Effector memory CD4-positive, alpha-beta T cell (primary cell): Measurements from ENCODE around the gene ALOX5.
"Not testable (repeated sequence)": the region's sequence is repeated elsewhere in the genome, so short reads cannot be mapped to it uniquely, and the experiment has no call there.

Source experiments
- DNase-seq, 3 donors: peaks; one replicate each; pipeline ENCODE4 v3.0.0-alpha.2; 2020
- H3K27ac ChIP-seq: 2 replicates; pipeline ENCODE4 v1.7.0; 2013; ENCODE audit warnings: mild to moderate bottlenecking, low read length, moderate library complexity; ENCODE audit not compliant: insufficient read depth, poor library complexity, severe bottlenecking
- H3K27me3 ChIP-seq: replicated peaks from 2 replicates; pipeline ENCODE4 v1.7.0; 2013; ENCODE audit warnings: mild to moderate bottlenecking, low read length; ENCODE audit not compliant: insufficient read depth, control insufficient read depth, poor library complexity, severe bottlenecking
- H3K36me3 ChIP-seq: 2 replicates; pipeline ENCODE4 v1.7.0; 2013; ENCODE audit warnings: mild to moderate bottlenecking, low read length, moderate library complexity; ENCODE audit not compliant: control insufficient read depth, insufficient read depth
- H3K4me1 ChIP-seq: 2 replicates; pipeline ENCODE4 v1.7.0; 2013; ENCODE audit warnings: low read length, mild to moderate bottlenecking; ENCODE audit not compliant: control insufficient read depth, insufficient read depth, poor library complexity, severe bottlenecking
- H3K4me3 ChIP-seq: 2 replicates; pipeline ENCODE4 v1.7.0; 2013; ENCODE audit warnings: low read length, low read depth, mild to moderate bottlenecking; ENCODE audit not compliant: insufficient read depth, poor library complexity, severe bottlenecking
- H3K9me3 ChIP-seq: 2 replicates; pipeline ENCODE4 v1.7.0; 2013; ENCODE audit warnings: mild to moderate bottlenecking, low read length, moderate library complexity; ENCODE audit not compliant: control insufficient read depth

ALOX5 gene

DNA sequence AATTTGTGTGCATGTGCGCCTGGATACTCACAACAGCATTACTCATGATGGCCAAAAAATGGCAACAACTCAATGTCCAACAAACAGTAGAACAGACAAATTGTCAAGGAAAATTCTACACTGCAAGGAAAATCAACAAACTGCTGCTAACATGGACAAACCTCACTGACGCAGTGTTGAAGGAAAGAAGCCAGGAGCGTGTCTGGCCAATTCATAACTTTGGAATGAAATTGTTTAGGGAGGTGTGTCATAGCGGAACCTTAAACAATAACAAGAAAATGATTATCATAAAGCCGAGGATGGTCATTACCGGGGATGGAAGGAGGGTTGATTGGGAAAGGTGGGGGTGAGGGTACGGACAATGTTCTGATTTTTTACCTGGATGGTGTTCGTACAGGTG, 29.1 kb downstream of the ALOX5 start:
- no peaks in the 10 kb centered on the region for H3K4me1 ChIP-seq
- H3K27me3 ChIP-seq: no peaks in the 10 kb centered on the region
- H3K36me3 ChIP-seq: no peaks in the 10 kb centered on the region
- no peaks in the 10 kb centered on the region for H3K9me3 ChIP-seq
- no peak for DNase-seq
- H3K27ac ChIP-seq: no peak overlapping the region
- no peak overlapping the region for H3K4me3 ChIP-seq

DNA sequence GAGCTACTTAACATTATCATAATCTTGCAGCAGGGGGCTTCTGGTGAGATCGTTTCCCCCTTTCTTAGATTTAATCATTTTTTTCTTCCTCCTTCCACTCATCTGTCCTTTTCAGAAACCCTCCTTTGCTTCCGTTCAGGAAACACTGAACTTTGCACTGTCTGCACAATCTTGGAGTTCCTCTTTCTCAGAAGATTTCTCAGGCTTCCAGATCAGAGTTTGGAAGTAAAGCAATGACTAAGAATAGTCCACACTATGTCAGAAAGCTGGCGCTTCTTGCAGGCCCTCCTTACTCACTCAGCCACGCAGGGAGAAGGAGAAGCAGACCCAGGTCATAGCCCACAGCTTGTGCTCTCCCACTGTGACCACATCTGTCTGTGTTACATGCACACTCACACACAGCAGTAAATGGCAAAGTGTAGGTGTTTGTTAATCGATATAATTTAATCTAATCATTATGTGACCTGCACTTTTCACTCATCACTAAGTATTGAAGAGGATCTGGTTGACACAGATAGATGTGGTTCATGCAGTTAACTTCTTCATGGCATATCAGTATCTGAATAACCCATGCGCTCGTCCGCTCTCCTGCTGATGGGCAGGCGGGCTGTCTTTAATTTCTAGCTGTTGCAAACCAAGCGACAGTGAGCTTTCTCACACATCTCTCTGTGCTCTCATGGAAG, 30.2 kb downstream of the ALOX5 start:
- no peaks in the 10 kb centered on the region for H3K9me3 ChIP-seq
- no peaks in the 10 kb centered on the region for H3K36me3 ChIP-seq
- H3K27ac ChIP-seq: no peak overlapping the region
- DNase-seq: no peak
- H3K27me3 ChIP-seq: no peaks in the 10 kb centered on the region
- no peak overlapping the region for H3K4me3 ChIP-seq
- H3K4me1 ChIP-seq: no peaks in the 10 kb centered on the region

DNA sequence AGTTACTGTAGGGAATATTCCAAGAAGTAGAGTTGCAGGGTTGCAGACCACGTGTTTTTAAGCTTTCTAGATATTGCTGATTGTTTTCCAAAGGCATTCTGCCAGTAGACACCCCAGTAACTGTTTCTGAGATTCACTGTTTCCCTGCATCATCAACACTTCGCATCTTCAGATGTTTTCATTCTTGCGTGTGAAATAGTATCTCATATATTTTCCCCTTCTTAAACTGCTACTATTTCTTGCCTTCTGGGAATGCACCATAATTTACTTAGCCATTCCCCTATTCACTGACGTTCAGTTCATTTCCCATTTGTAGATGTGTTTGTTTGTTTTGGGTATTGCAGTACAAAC, 30.7 kb downstream of the ALOX5 start:
- no peak for DNase-seq
- no peak overlapping the region for H3K4me3 ChIP-seq
- no peaks in the 10 kb centered on the region for H3K4me1 ChIP-seq
- no peaks in the 10 kb centered on the region for H3K27me3 ChIP-seq
- no peak overlapping the region for H3K27ac ChIP-seq
- H3K36me3 ChIP-seq: no peaks in the 10 kb centered on the region
- no peaks in the 10 kb centered on the region for H3K9me3 ChIP-seq

DNA sequence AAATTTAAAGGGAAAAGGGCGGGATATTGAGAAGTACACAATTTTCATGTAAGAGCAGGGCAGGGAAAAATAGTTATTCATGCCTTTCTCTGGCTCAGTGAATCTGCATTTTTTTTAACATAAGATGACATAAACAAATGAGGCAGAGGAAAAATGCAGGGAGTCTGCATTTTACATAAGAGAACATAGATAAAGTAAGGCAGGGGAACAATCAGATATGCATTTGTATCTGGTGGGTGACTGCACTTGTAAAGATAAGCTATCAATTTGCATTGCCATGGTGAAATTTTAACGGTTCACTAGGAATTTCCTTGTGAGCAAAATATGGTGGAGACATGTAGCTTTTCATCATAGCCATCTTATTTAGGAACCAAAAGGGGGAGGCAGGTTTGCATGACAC, 33.5 kb downstream of the ALOX5 start:
- H3K4me1 ChIP-seq: no peaks in the 10 kb centered on the region
- H3K9me3 ChIP-seq: no peaks in the 10 kb centered on the region
- no peaks in the 10 kb centered on the region for H3K27me3 ChIP-seq
- DNase-seq: no peak
- no peak overlapping the region for H3K4me3 ChIP-seq
- H3K36me3 ChIP-seq: no peaks in the 10 kb centered on the region
- H3K27ac ChIP-seq: no peak overlapping the region

DNA sequence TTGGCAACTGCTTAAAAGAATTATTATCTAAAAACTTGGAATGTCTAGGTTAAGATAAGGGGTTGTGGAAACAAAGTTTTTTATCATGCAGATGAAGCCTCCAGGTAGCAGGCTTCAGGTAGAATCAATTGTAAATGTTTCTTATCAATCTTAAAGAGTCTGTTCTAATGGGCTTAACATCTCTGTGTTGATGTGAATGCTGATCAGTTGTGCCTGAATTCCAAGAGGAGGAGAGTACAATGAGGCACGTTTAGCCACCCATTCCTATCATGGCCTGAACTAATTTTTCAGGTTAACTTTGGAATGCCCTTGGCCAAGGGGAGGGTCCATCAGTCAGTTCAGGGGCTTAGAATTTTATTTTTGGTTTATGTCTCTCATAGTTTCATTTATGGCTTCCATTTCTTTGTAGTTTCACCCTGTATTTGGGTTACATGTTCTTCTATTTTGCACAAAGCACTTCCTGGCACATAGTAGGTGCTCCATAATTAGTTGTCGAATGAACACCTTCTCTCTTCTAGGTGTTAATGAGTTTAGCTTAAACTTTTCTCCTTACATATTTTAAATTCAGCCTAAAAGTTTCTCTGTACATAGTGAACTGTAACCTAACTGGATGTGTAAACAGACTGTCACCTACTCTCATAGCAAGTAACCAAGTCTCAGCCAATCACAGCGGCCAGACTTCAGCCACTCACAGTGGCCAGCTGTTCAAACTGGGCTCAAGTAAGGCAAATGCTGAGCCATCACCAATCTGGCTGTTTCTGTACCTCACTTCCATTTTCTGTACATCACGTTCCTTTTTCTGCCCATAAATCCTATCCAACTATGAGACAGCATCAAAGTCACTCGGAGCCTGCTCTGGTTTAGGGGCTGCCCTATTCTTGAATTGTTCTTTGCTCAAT, 34.7 kb downstream of the ALOX5 start:
- Histone ChIP-seq H3K27ac (no peak overlapping the region), H3K9me3 (no peaks in the 10 kb centered on the region), H3K4me1 (no peaks in the 10 kb centered on the region), H3K4me3 (no peak overlapping the region), H3K36me3 (no peaks in the 10 kb centered on the region), H3K27me3 (no peaks in the 10 kb centered on the region)
- no peak for DNase-seq

DNA sequence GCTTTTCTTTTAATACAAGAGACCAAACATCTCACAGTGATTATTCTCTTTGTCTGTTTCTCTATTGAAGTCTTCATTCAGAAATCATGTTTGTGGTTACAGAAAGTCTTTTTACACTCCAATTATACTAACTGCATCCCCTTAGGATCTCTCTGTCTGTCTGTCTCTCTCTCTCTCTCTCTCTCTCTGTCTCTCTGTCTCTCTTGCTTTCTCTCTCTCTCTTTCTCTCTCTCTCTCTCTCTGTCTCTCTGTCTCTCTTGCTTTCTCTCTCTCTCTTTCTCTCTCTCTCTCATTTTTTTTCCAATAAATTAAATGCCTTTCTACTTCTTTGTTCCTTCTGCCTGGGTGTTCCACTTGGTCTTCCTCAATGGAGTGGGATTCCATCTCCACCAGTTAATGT, 35.3 kb downstream of the ALOX5 start:
- not testable (repeated sequence) for H3K27ac ChIP-seq, H3K36me3 ChIP-seq, H3K9me3 ChIP-seq, H3K4me1 ChIP-seq, DNase-seq, H3K4me3 ChIP-seq, H3K27me3 ChIP-seq

DNA sequence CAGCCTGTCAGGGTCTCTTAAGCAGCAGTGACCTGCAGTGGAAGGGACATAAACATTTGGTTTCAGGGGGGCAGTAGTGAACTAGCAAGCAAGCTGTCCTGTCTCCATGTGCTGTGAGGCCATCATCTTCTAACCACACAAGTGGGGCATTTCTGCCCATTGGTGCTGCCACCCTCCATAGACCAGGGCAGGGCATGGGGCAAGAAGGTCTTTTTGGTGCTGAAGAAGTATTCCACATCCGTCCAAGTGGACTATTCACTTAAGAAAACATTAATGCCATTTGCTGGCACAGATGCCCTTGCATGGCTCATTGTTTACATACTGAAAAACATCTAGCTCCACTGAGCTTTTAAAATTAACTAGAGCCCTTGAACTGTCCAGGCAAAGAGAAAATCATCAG, 35.8 kb downstream of the ALOX5 start:
- H3K36me3 ChIP-seq: no peaks in the 10 kb centered on the region
- DNase-seq: no peak
- H3K4me3 ChIP-seq: no peak overlapping the region
- no peaks in the 10 kb centered on the region for H3K27me3 ChIP-seq
- no peaks in the 10 kb centered on the region for H3K9me3 ChIP-seq
- no peaks in the 10 kb centered on the region for H3K4me1 ChIP-seq
- no peak overlapping the region for H3K27ac ChIP-seq

DNA sequence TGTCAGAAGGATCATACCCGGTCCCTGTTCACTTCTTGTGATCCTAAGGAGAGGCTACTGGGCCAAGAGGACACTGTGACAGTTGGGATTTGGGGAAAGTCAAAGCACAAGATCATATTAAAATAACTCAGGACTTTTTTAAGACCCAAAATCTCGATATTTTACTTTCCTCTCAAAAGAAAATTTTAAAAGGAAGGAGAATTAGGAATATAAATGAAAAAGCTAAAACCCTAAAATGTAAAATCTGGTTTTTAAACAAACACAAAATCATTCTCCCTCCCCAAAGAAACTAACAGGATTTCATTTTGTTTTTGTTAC, 36.4 kb downstream of the ALOX5 start:
- Histone ChIP-seq H3K4me1 (no peaks in the 10 kb centered on the region), H3K27ac (no peak overlapping the region), H3K27me3 (no peaks in the 10 kb centered on the region), H3K4me3 (no peak overlapping the region), H3K9me3 (no peaks in the 10 kb centered on the region), H3K36me3 (no peaks in the 10 kb centered on the region)
- no peak for DNase-seq

DNA sequence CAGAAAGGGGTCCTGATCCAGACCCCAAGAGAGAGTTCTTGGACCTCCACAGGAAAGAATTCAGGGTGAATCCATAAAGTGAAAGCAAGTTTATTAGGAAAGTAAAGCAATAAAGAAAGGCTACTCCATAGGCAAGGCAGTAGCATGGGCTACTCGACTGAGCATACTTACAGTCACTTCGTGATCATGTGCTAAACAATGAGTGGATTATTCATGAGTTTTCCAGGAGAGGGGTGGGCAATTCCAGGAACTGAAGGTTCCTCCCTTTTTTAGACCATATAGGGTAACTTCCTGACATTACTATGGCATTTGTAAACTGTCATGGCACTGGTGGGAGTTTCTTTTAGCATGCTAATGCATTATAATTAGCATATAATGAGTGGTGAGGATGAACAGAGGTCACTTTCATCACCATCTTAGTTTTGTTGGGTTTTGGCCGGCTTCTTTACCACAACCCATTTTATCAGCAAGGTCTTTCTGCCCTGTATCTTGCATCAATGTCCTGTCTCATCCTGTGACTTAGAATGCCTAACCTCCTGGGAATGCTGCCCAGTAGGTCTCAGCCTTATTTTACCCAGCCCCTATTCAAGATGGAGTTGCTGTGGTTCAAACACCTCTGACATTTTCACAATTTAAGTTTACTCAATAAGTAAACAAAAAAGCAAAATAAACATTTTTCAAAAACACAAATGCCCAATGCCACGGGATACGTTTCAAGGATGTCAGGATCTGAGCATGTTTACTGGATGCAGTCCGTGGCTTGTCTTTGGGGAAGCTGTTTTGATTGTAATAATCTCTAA, 37.0 kb downstream of the ALOX5 start:
- Histone ChIP-seq H3K27me3 (no peaks in the 10 kb centered on the region), H3K9me3 (no peaks in the 10 kb centered on the region), H3K36me3 (no peaks in the 10 kb centered on the region), H3K27ac (no peak overlapping the region), H3K4me3 (no peak overlapping the region), H3K4me1 (no peaks in the 10 kb centered on the region)
- no peak for DNase-seq

DNA sequence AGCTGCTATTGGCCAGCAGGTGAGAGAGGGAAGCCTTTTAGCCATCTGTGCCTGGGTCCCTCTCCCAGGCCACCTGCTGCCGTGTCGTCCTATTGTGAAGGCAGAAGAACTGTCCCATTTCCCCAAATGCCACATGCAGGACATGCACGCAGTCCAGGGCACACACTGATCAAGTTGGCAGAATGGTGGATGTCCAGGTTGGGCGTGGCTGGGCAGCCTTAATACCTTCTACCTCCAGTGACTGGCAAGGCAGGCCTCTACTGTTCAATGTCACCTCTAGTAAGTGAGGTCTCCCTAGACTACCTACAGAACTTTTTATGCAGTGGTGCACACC, 37.6 kb downstream of the ALOX5 start:
- Histone ChIP-seq H3K4me1 (no peaks in the 10 kb centered on the region), H3K27ac (no peak overlapping the region), H3K27me3 (no peaks in the 10 kb centered on the region), H3K9me3 (no peaks in the 10 kb centered on the region), H3K4me3 (no peak overlapping the region), H3K36me3 (no peaks in the 10 kb centered on the region)
- DNase-seq: no peak
